Measurements from ENCODE around the gene RFTN1. TPM values are rescaled to one million over a fixed set of nuclear protein-coding genes. Genes with fewer than 3 reads are reported as not detected.

Gene RFTN1
- total RNA-seq, 1 donor from 2014 or later = 20.9 TPM

DNA sequence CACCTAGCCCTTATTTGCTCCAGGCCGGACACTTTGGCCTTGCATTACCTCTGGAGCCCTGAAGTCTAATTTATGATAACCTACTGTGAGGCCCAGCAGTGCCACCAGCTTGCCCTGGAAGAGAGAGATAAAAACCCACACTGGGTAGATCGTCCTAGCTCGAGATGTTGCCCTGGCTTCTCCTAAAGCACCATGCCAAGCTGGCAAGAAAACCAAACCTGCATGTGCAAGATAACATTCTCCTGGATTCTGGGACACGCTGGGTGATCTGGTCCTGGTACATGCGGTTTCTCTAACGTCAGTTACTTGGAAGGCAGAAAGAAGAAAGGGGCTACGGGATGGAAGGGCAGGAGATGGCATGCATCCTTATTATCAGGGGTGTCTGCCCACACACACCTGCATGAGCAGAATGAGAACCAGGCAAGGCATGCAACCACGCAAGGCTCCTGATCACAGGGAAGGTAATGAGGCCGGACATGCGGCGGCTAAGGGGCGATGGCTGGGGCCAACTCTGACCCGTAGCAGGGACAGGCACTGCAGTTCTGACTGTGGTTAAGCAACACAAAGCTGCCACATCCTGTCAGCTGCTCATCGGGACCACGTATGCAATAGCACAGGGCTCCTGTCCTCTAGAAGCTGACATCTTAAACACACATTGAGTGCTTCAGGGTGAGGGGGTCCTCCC lies 175.5 kb downstream of the RFTN1 start:
- DNase-seq (ENCODE audit: low spot score) = no peak
- peak; percentile 2 for ATAC-seq

GRCh38 chr3:16336825-16337224 lies 176.7 kb downstream of the RFTN1 start:
- no peak for ATAC-seq
- DNase-seq (ENCODE audit: low spot score) = no peak

GRCh38 chr3:16335772-16336645 lies 177.5 kb downstream of the RFTN1 start:
- ATAC-seq (peak; percentile 52), DNase-seq (ENCODE audit: low spot score) (no peak)

- DNase-seq (ENCODE audit: low spot score) (no peak), ATAC-seq (peak; percentile 9)
These were observed 178.2 kb downstream of the RFTN1 start for GRCh38 chr3:16335333-16335732.

GRCh38 chr3:16334909-16335308 lies 178.6 kb downstream of the RFTN1 start:
- peak; percentile 16 for ATAC-seq
- DNase-seq (ENCODE audit: low spot score) = no peak

- ATAC-seq = peak; percentile 30
- DNase-seq (ENCODE audit: low spot score) = no peak
These were observed 180.5 kb downstream of the RFTN1 start for GRCh38 chr3:16332904-16333426.

DNA sequence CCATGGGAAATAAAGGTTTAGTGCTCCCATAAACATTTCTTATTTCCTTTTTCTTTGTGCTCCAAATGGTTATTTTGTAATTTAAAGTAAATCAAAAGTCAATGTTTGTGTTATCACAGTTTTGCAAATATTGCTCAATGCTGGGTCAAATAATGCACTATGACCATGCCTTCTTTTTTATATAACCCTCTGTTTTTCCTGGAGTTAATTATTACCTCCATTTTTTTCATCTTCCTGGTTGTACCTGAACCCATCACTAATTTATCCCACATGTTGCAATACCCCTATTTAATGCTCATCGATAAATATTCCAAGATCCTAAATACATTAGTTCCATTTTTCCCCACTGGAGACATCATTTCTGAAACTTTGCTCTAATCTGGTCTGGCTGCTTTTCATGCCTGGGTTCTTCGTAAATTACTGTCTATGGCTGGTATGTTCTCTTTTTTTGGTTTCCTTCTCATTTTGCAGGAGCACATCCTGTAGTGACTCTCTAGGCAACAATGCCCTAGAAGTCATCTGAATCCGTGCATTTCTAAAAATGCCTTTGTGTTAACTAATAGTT lies 182.1 kb downstream of the RFTN1 start:
- DNase-seq (ENCODE audit: low spot score) = no peak
- peak; percentile 3 for ATAC-seq

GRCh38 chr3:16330351-16330750 lies 183.1 kb downstream of the RFTN1 start:
- ATAC-seq (no peak), DNase-seq (ENCODE audit: low spot score) (no peak)

DNA sequence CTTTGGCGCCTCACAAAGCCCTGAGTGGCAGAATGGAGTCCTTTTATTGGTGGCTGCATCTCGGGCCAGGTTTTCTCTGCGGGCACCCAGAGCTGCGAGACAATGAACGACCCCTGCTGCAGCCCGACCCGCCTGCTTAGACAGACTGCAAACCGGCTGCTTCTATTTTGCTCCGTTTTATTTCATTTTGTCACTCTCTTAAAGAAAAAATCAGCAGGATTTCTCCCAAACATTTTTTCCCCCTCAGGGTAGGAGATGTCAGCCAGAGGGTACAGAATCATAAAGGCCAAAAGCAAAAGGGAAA lies 183.7 kb downstream of the RFTN1 start:
- no peak for ATAC-seq
- DNase-seq (ENCODE audit: low spot score) = no peak

- ATAC-seq (peak; percentile 25), DNase-seq (ENCODE audit: low spot score) (peak; percentile 79)
These were observed 184.3 kb downstream of the RFTN1 start for GRCh38 chr3:16329036-16329825.

DNA sequence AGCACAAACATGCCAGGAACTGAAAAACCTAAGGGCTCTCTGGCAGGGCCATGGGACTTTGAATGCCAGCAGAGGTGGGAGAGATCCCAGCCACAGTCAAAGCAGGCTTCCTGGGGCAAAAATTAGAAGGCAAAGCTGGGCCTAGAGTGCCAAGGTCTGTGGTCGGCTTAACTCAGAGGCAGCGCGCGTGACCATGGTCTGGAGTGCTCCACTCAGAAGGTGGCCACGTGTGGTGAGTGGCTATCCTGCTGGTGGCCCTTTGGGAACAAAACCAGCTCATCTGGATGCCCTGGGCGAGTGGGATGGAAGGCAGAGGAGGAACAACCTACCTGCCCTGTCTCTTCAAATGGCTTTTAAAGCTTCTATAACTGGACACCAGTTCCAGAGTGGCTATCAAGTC lies 185.4 kb downstream of the RFTN1 start:
- ATAC-seq (no peak), DNase-seq (ENCODE audit: low spot score) (no peak)

- ATAC-seq (peak; percentile 72), DNase-seq (ENCODE audit: low spot score) (peak; percentile 81)
These were observed 186.7 kb downstream of the RFTN1 start for GRCh38 chr3:16326724-16327349.

GRCh38 chr3:16325850-16326249 lies 187.6 kb downstream of the RFTN1 start:
- ATAC-seq (no peak), DNase-seq (ENCODE audit: low spot score) (no peak)

GRCh38 chr3:16323737-16324136 lies 189.8 kb downstream of the RFTN1 start:
- no peak for DNase-seq (ENCODE audit: low spot score)
- ATAC-seq = no peak

GRCh38 chr3:16322189-16322588 lies 191.3 kb downstream of the RFTN1 start:
- DNase-seq (ENCODE audit: low spot score) (no peak), ATAC-seq (no peak)

DNA sequence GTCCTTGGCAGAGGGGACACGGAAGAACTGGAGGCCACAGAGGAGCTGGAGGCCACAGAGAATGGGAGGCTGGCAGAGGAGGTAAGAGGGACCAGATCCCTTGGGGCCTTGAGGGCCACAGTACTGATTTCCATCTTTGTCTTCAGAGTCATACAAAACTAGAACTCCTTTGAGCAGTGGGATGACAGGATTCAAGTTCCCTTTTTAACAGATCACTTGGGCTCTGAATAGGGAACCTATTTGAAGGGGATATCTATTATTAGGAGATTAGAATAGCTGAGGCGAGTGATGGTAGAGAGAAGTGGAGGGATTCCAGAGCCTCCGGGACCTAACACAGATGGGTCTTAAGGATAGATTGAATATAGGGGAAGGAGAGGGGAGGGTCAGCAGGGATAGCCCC lies 192.8 kb downstream of the RFTN1 start:
- no peak for ATAC-seq
- DNase-seq (ENCODE audit: low spot score) = no peak

- DNase-seq (ENCODE audit: low spot score) = no peak
These were observed 193.8 kb downstream of the RFTN1 start for GRCh38 chr3:16319723-16320122.

GRCh38 chr3:16319307-16319706 lies 194.2 kb downstream of the RFTN1 start:
- ATAC-seq = peak; percentile 40
- DNase-seq (ENCODE audit: low spot score) = no peak

More at GRCh38 chr3:16319723-16320122, 193.8 kb downstream of the RFTN1 start:
- no peak for ATAC-seq

GRCh38 chr3:16318176-16318575 lies 195.3 kb downstream of the RFTN1 start:
- DNase-seq (ENCODE audit: low spot score) = no peak
- ATAC-seq = no peak

GRCh38 chr3:16317561-16317945 lies 195.9 kb downstream of the RFTN1 start:
- no peak for ATAC-seq
- DNase-seq (ENCODE audit: low spot score) = no peak

Data from left lobe of liver (tissue), 2 donors.